H1 (cell line): ENCODE data around the gene RAD51C.

ENCODE experiments used
- CHD1 ChIP-seq: IDR thresholded peaks from 2 replicates; pipeline ENCODE4 v1.6.1; 2012; ENCODE audit warnings: low read depth, low read length, improper control_type of control experiment
- CTCF ChIP-seq, 3 experiments: IDR thresholded peaks; 1 replicate in 2 of 3; 2 replicates in 1 of 3; pipeline versions ENCODE4 v1.5.1 to v1.6.1; 2011; ENCODE audit warnings: low read length in 3 of 3, mild to moderate bottlenecking in 3 of 3, inconsistent platforms in 2 of 3, low read depth in 1 of 3, moderate library complexity in 1 of 3; ENCODE audit not compliant: insufficient read depth in 1 of 3; ENCODE audit errors: control extremely low read depth in 1 of 3
- EGR1 ChIP-seq: IDR thresholded peaks from 2 replicates; pipeline ENCODE4 v1.6.1; 2011; ENCODE audit warnings: low read depth, low read length, borderline replicate concordance
- EP300 ChIP-seq, 2 experiments: IDR thresholded peaks; 1 replicate in 1 of 2; 2 replicates in 1 of 2; pipeline ENCODE4 v1.6.1; 2011 to 2012; ENCODE audit warnings: low read depth in 2 of 2, low read length in 2 of 2, mild to moderate bottlenecking in 2 of 2, borderline replicate concordance in 1 of 2, inconsistent platforms in 1 of 2, moderate library complexity in 1 of 2
- EZH2 ChIP-seq: fragments of 200-600 bp; sonication (generic); IDR thresholded peaks from 2 replicates; pipeline ENCODE4 v1.7.1; 2012; ENCODE audit warnings: low read depth, mild to moderate bottlenecking, moderate library complexity, low read length, inconsistent platforms; ENCODE audit not compliant: severe bottlenecking
- FOSL1 ChIP-seq: IDR thresholded peaks from 2 replicates; pipeline ENCODE4 v1.6.1; 2011; ENCODE audit warnings: mild to moderate bottlenecking, low read depth, low read length, moderate library complexity; ENCODE audit not compliant: insufficient read depth
- POLR2AphosphoS5 ChIP-seq: IDR thresholded peaks from 2 replicates; pipeline ENCODE4 v1.6.1; 2011; ENCODE audit warnings: low read depth, low read length
- RXRA ChIP-seq: IDR thresholded peaks from 2 replicates; pipeline ENCODE4 v1.6.1; 2011; ENCODE audit warnings: low read depth, mild to moderate bottlenecking, low read length, moderate library complexity; ENCODE audit not compliant: insufficient read depth
- SAP30 ChIP-seq: fragments of 300-600 bp; sonication (generic); IDR thresholded peaks from 2 replicates; pipeline ENCODE4 v1.7.1; 2012; ENCODE audit warnings: low read length, moderate library complexity, mild to moderate bottlenecking, inconsistent platforms; ENCODE audit not compliant: insufficient read depth, insufficient replicate concordance
- SRF ChIP-seq: IDR thresholded peaks from 2 replicates; pipeline ENCODE4 v1.6.1; 2011; ENCODE audit warnings: mild to moderate bottlenecking, low read depth, low read length, moderate library complexity
- TAF1 ChIP-seq: IDR thresholded peaks from 2 replicates; pipeline ENCODE4 v1.6.1; 2011; ENCODE audit warnings: mild to moderate bottlenecking, low read depth, low read length

- TF ChIP-seq RXRA = no peak
- TF ChIP-seq FOSL1 = no peak
- no peak for TF ChIP-seq SRF
- TF ChIP-seq CHD1 = no peak
- TF ChIP-seq CTCF (IDR thresholded peaks at IDR 0.05; ENCODE audit: control extremely low read depth in 1 of 3, insufficient read depth in 1 of 3, low read depth in 1 of 3, low read length in 3 of 3) = no peak
- no peak for TF ChIP-seq SAP30
- TF ChIP-seq TAF1 = no peak
- TF ChIP-seq EZH2 = no peak
- no peak for TF ChIP-seq POLR2AphosphoS5
- TF ChIP-seq EP300 (IDR thresholded peaks at IDR 0.05; ENCODE audit: borderline replicate concordance in 1 of 2, low read depth in 2 of 2, low read length in 2 of 2) = no peak
- TF ChIP-seq EGR1 = no peak
Observed at GRCh38 chr17:58703137-58703915, 10.9 kb downstream of the RAD51C start.
